ENCODE measurements around the gene MGST2.
A peak's percentile ranks its signal among the peaks of the same experiment; 100 is the strongest.

- TF ChIP-seq EZH2 (IDR thresholded peaks at IDR 0.05; ENCODE audit: insufficient read depth, low read length) (no peak), CTCF (IDR thresholded peaks at IDR 0.05; ENCODE audit: insufficient read depth, low read depth, low read length) (peak; percentile 27)
These were observed 69.3 kb downstream of the MGST2 start for GRCh38 chr4:139734875-139735380.
